Astrocyte (in vitro differentiated cells and primary cell): ENCODE results near the gene FADS2.

Source experiments
- EZH2 ChIP-seq: IDR thresholded peaks from 2 replicates; pipeline ENCODE4 v1.6.1; 2012; ENCODE audit warnings: mild to moderate bottlenecking, low read length, inconsistent platforms; ENCODE audit not compliant: insufficient read depth
- TF ChIP-seq, protein P1 (sequence below): IDR thresholded peaks from 2 replicates; pipeline ENCODE4 v1.5.1; 2011; ENCODE audit warnings: low read depth, mild to moderate bottlenecking, inconsistent platforms, low read length, moderate library complexity; ENCODE audit not compliant: insufficient read depth

DNA sequence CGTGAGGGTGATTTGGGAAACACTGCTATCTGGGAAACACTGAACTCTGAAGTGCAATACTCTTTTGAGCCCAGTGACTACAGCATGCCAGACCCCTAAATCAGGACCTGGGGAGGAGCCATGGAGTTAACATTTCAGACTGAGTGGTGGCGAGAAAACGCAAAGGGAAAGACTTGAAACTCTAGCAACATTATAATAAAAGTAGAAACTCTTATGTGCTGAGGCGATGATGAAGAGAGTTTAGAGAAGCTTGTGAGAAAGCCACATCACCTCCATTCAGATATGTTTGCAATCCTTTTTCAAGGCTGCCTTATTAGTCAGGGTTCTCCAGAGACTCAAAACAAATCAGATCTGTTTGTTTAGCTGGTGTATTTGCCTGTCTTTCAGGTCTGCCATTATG lies 33.5 kb upstream of the FADS2 start:
- no peak for TF ChIP-seq EZH2
- TF ChIP-seq, protein P1, sequence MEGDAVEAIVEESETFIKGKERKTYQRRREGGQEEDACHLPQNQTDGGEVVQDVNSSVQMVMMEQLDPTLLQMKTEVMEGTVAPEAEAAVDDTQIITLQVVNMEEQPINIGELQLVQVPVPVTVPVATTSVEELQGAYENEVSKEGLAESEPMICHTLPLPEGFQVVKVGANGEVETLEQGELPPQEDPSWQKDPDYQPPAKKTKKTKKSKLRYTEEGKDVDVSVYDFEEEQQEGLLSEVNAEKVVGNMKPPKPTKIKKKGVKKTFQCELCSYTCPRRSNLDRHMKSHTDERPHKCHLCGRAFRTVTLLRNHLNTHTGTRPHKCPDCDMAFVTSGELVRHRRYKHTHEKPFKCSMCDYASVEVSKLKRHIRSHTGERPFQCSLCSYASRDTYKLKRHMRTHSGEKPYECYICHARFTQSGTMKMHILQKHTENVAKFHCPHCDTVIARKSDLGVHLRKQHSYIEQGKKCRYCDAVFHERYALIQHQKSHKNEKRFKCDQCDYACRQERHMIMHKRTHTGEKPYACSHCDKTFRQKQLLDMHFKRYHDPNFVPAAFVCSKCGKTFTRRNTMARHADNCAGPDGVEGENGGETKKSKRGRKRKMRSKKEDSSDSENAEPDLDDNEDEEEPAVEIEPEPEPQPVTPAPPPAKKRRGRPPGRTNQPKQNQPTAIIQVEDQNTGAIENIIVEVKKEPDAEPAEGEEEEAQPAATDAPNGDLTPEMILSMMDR = no peak
